Trophoblast cell (in vitro differentiated cells and primary cell): Measurements from ENCODE around the gene ELOVL6.

Source experiments
- DNase-seq, 2 donors: peaks; one replicate each; pipeline ENCODE4 v3.0.0-alpha.2; 2016
- H2AFZ ChIP-seq: 2 replicates; pipeline ENCODE4 v1.6.1; 2013; ENCODE audit warnings: low read length, moderate library complexity, mild to moderate bottlenecking; ENCODE audit not compliant: insufficient read depth, poor library complexity
- H2AK5ac ChIP-seq: 2 replicates; pipeline ENCODE4 v1.6.1; 2013; ENCODE audit warnings: mild to moderate bottlenecking, low read length
- H2BK120ac ChIP-seq: 2 replicates; pipeline ENCODE4 v1.6.1; 2013; ENCODE audit warnings: low read length, mild to moderate bottlenecking, moderate library complexity; ENCODE audit not compliant: insufficient read depth, poor library complexity
- H2BK12ac ChIP-seq: 2 replicates; pipeline ENCODE4 v1.6.1; 2013; ENCODE audit warnings: mild to moderate bottlenecking, low read length, moderate library complexity
- H2BK5ac ChIP-seq: 2 replicates; pipeline ENCODE4 v1.6.1; 2013; ENCODE audit warnings: low read length, low read depth, moderate library complexity, mild to moderate bottlenecking; ENCODE audit not compliant: poor library complexity
- H3K14ac ChIP-seq: 2 replicates; pipeline ENCODE4 v1.6.1; 2013; ENCODE audit warnings: mild to moderate bottlenecking, low read length
- H3K18ac ChIP-seq: 2 replicates; pipeline ENCODE4 v1.6.1; 2013; ENCODE audit warnings: mild to moderate bottlenecking, low read length
- H3K23ac ChIP-seq: 2 replicates; pipeline ENCODE4 v1.6.1; 2013; ENCODE audit warnings: low read length
- H3K27ac ChIP-seq: 2 replicates; pipeline ENCODE4 v1.5.1; 2013; ENCODE audit warnings: low read depth, mild to moderate bottlenecking, inconsistent platforms, low read length, moderate library complexity
- H3K27me3 ChIP-seq: 2 replicates; pipeline ENCODE4 v1.6.1; 2013; ENCODE audit warnings: inconsistent platforms, mild to moderate bottlenecking, low read length, moderate library complexity; ENCODE audit not compliant: insufficient read depth
- H3K36me3 ChIP-seq, 2 experiments: 1 replicate in 1 of 2; 2 replicates in 1 of 2; pipeline ENCODE4 v1.6.1; 2013; ENCODE audit warnings: low read length in 2 of 2, mild to moderate bottlenecking in 2 of 2, moderate library complexity in 1 of 2; ENCODE audit not compliant: insufficient read depth in 2 of 2, control insufficient read depth in 1 of 2
- H3K4ac ChIP-seq: 2 replicates; pipeline ENCODE4 v1.6.1; 2013; ENCODE audit warnings: low read depth, mild to moderate bottlenecking, low read length, moderate library complexity
- H3K4me1 ChIP-seq, 2 experiments: 1 replicate in 1 of 2; 2 replicates in 1 of 2; pipeline ENCODE4 v1.6.1; 2013; ENCODE audit warnings: low read length in 2 of 2, mild to moderate bottlenecking in 2 of 2, moderate library complexity in 1 of 2; ENCODE audit not compliant: insufficient read depth in 2 of 2, control insufficient read depth in 1 of 2
- H3K4me2 ChIP-seq: 2 replicates; pipeline ENCODE4 v1.6.1; 2013; ENCODE audit warnings: inconsistent platforms, mild to moderate bottlenecking, low read length, moderate library complexity
- H3K4me3 ChIP-seq: 2 replicates; pipeline ENCODE4 v1.5.1; 2013; ENCODE audit warnings: mild to moderate bottlenecking, low read depth, low read length, inconsistent platforms
- H3K79me1 ChIP-seq: one replicate; pipeline ENCODE4 v1.6.1; 2013; ENCODE audit warnings: low read length
- H3K79me2 ChIP-seq: 2 replicates; pipeline ENCODE4 v1.6.1; 2013; ENCODE audit warnings: low read length, mild to moderate bottlenecking; ENCODE audit not compliant: control insufficient read depth, insufficient read depth, poor library complexity
- H3K9ac ChIP-seq: 2 replicates; pipeline ENCODE4 v1.6.1; 2013; ENCODE audit warnings: mild to moderate bottlenecking, low read length
- H3K9me3 ChIP-seq: 2 replicates; pipeline ENCODE4 v1.6.1; 2013; ENCODE audit warnings: low read depth, mild to moderate bottlenecking, control low read depth, inconsistent platforms, low read length; ENCODE audit not compliant: insufficient read depth
- H4K12ac ChIP-seq: 2 replicates; pipeline ENCODE4 v1.6.1; 2013; ENCODE audit warnings: low read depth, mild to moderate bottlenecking, low read length, moderate library complexity
- H4K8ac ChIP-seq: 2 replicates; pipeline ENCODE4 v1.6.1; 2013; ENCODE audit warnings: low read depth, mild to moderate bottlenecking, low read length, moderate library complexity
- H4K91ac ChIP-seq: one replicate; pipeline ENCODE4 v1.6.1; 2013; ENCODE audit warnings: low read depth, mild to moderate bottlenecking, low read length, moderate library complexity
- WGBS: extraction: QIAGEN DNeasy Blood & Tissue Kit; methylation state at CpG from one replicate; pipeline ENCODE4 v1.1.7; 2013; ENCODE audit warnings: missing lambda C conversion rate; ENCODE audit not compliant: insufficient read length, insufficient coverage; ENCODE audit errors: extremely low coverage; 5-methylcytosine and 5-hydroxymethylcytosine counted together

The ELOVL6 gene

DNA sequence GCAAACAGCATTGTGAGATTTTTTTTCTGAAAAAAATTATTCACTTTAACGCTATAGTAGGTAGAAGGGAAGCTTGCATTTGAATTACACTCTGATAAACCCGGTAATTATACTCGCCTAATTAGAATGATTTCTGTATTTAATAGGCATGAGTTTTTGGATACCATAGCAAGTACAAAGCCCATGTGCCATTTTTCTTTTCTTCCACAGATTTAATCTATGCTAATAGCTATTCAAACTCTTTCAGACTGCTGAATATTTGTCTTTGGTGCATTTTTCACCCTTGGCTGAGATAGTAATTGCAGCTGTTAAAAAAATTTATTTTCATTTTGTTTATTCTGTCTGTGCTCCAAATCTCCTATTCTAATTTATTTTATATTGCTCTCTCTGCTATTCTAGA lies 172.7 kb downstream of the ELOVL6 start:
- H3K18ac ChIP-seq, result no peak overlapping the region
- no peak overlapping the region for H4K91ac ChIP-seq
- H3K79me1 ChIP-seq, result no peaks in the 10 kb centered on the region
- H3K4ac ChIP-seq, result no peak overlapping the region
- H2BK120ac ChIP-seq, result no peak overlapping the region
- H3K14ac ChIP-seq, result no peak overlapping the region
- no peak overlapping the region for H3K4me2 ChIP-seq
- H3K27me3 ChIP-seq, result no peaks in the 10 kb centered on the region
- H3K23ac ChIP-seq, result no peak overlapping the region
- H3K36me3 ChIP-seq, result no peaks in the 10 kb centered on the region
- H3K9ac ChIP-seq, result no peak overlapping the region
- no peak for DNase-seq
- no peaks in the 10 kb centered on the region for H3K9me3 ChIP-seq
- no peak overlapping the region for H2AFZ ChIP-seq
- WGBS, result no CpG with 5 or more reads among the region's 3 CpGs
- no peak overlapping the region for H3K4me3 ChIP-seq
- no peak overlapping the region for H2BK12ac ChIP-seq
- H2BK5ac ChIP-seq, result no peak overlapping the region
- no peaks in the 10 kb centered on the region for H3K79me2 ChIP-seq
- no peak overlapping the region for H3K27ac ChIP-seq
- H2AK5ac ChIP-seq, result no peak overlapping the region
- no peak overlapping the region for H4K8ac ChIP-seq
- no peak overlapping the region for H4K12ac ChIP-seq
- peaks cover 0 to 5% of the 10 kb centered on the region in 2 experiments for H3K4me1 ChIP-seq

GRCh38 chr4:110025056-110025455 lies 173.4 kb downstream of the ELOVL6 start:
- Histone ChIP-seq H3K4ac (no peak overlapping the region), H3K79me1 (no peaks in the 10 kb centered on the region), H3K4me3 (no peak overlapping the region), H2BK120ac (no peak overlapping the region), H3K79me2 (no peaks in the 10 kb centered on the region), H3K4me1 (peaks cover 0 to 5% of the 10 kb centered on the region in 2 experiments), H4K91ac (no peak overlapping the region), H4K8ac (no peak overlapping the region), H2BK5ac (no peak overlapping the region), H3K23ac (no peak overlapping the region), H2AK5ac (no peak overlapping the region), H3K18ac (no peak overlapping the region), H3K27ac (no peak overlapping the region), H3K14ac (no peak overlapping the region), H3K9ac (no peak overlapping the region), H3K4me2 (no peak overlapping the region), H3K36me3 (no peaks in the 10 kb centered on the region), H3K27me3 (no peaks in the 10 kb centered on the region), H3K9me3 (no peaks in the 10 kb centered on the region), H4K12ac (no peak overlapping the region), H2AFZ (no peak overlapping the region), H2BK12ac (no peak overlapping the region)
- no peak for DNase-seq
- WGBS, result no CpG with 5 or more reads among the region's 1 CpG

- H4K91ac ChIP-seq, result no peak overlapping the region
- H3K4me2 ChIP-seq, result no peak overlapping the region
- H2BK5ac ChIP-seq, result no peak overlapping the region
- H3K14ac ChIP-seq, result no peak overlapping the region
- no peak overlapping the region for H3K4me3 ChIP-seq
- H3K4me1 ChIP-seq, result peaks cover 0 to 5% of the 10 kb centered on the region in 2 experiments
- H3K18ac ChIP-seq, result no peak overlapping the region
- H3K79me2 ChIP-seq, result peaks cover 2% of the 10 kb centered on the region
- no CpG with 5 or more reads among the region's 4 CpGs for WGBS
- H2AFZ ChIP-seq, result no peak overlapping the region
- H3K23ac ChIP-seq, result no peak overlapping the region
- no peaks in the 10 kb centered on the region for H3K36me3 ChIP-seq
- H3K27me3 ChIP-seq, result no peaks in the 10 kb centered on the region
- no peak overlapping the region for H2BK120ac ChIP-seq
- H2BK12ac ChIP-seq, result no peak overlapping the region
- no peak overlapping the region for H2AK5ac ChIP-seq
- H3K27ac ChIP-seq, result no peak overlapping the region
- no peak for DNase-seq
- H3K9me3 ChIP-seq, result no peaks in the 10 kb centered on the region
- H3K79me1 ChIP-seq, result peaks cover 2% of the 10 kb centered on the region
- H3K4ac ChIP-seq, result no peak overlapping the region
- H3K9ac ChIP-seq, result no peak overlapping the region
- no peak overlapping the region for H4K12ac ChIP-seq
- H4K8ac ChIP-seq, result no peak overlapping the region
These were observed 176.0 kb downstream of the ELOVL6 start for GRCh38 chr4:110022457-110022856.

DNA sequence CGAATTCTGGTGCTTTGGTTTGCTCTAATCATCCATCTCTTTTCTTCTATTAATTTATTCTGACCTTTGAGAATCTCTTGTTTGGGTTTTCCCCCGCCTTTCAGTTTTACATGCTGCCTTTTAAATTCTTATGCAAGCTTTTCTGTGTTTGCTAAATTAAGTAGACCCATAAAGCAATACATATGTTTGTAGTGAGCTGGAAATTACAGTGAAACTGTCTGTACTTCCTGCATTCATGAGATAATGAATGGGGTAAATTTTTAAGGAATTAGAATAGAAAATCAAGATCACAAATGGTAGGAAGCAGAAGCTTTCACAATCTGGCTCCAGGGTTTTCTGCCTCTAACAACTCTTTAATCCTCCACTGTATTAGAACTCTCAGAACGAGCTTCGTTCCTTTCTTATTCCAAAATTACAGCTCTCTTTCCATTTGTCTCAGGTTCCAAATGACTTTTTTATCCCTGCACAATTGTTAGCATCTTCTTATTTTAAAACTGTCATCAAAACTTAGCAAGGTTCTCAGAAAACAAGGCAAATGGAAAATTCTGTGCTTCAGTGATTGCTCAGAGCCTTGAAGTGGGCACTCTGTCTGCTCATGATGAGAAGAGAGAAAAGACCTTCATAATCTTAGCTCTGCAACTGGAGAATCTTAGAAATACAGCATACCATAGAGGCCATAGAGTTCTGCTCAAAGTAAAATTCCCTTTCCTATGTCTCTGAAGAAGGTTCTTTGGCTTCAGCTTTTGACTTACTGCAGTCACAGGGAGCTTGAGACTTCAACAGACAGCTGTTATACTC lies 177.6 kb downstream of the ELOVL6 start:
- H2BK12ac ChIP-seq, result no peak overlapping the region
- no peak overlapping the region for H3K23ac ChIP-seq
- H3K36me3 ChIP-seq, result no peaks in the 10 kb centered on the region
- no peak for DNase-seq
- H3K27ac ChIP-seq, result no peak overlapping the region
- H3K4me3 ChIP-seq, result no peak overlapping the region
- no peaks in the 10 kb centered on the region for H3K27me3 ChIP-seq
- H3K9me3 ChIP-seq, result no peaks in the 10 kb centered on the region
- no peak overlapping the region for H4K12ac ChIP-seq
- H2BK120ac ChIP-seq, result no peak overlapping the region
- no peak overlapping the region for H3K4me2 ChIP-seq
- no peak overlapping the region for H2AK5ac ChIP-seq
- H4K91ac ChIP-seq, result no peak overlapping the region
- no peak overlapping the region for H3K4ac ChIP-seq
- H3K14ac ChIP-seq, result no peak overlapping the region
- no peak overlapping the region for H4K8ac ChIP-seq
- no peak overlapping the region for H3K18ac ChIP-seq
- no CpG with 5 or more reads among the region's 4 CpGs for WGBS
- no peak overlapping the region for H2BK5ac ChIP-seq
- no peak overlapping the region for H3K9ac ChIP-seq
- H2AFZ ChIP-seq, result no peak overlapping the region
- peaks cover 2% of the 10 kb centered on the region for H3K79me1 ChIP-seq
- H3K4me1 ChIP-seq, result peaks cover 0 to 5% of the 10 kb centered on the region in 2 experiments
- peaks cover 2% of the 10 kb centered on the region for H3K79me2 ChIP-seq
